T-helper 1 cell treated with Interleukin-12 subunit alpha and Interleukin-12 subunit beta and Interleukin-4 antibody, amounts not matched to agents 30 ng/mL and 1 ng/mL, for 36 hours (primary cell): Measurements from ENCODE around the gene KLHL34. TPM values are rescaled to one million over a fixed set of nuclear protein-coding genes. Genes with fewer than 3 reads are reported as not detected.

ENCODE experiments used
- intact Hi-C: fragments of 100-400 bp; cut with micrococcal nuclease; formaldehyde crosslinking; loops from one replicate; pipeline ENCODE4 v1.15.1; 2024
- total RNA-seq: library from RNA; stranded (reverse); gene quantifications from 2 replicates; pipeline ENCODE4 v1.2.3, GENCODE V29; 2022

Gene KLHL34, protein sequence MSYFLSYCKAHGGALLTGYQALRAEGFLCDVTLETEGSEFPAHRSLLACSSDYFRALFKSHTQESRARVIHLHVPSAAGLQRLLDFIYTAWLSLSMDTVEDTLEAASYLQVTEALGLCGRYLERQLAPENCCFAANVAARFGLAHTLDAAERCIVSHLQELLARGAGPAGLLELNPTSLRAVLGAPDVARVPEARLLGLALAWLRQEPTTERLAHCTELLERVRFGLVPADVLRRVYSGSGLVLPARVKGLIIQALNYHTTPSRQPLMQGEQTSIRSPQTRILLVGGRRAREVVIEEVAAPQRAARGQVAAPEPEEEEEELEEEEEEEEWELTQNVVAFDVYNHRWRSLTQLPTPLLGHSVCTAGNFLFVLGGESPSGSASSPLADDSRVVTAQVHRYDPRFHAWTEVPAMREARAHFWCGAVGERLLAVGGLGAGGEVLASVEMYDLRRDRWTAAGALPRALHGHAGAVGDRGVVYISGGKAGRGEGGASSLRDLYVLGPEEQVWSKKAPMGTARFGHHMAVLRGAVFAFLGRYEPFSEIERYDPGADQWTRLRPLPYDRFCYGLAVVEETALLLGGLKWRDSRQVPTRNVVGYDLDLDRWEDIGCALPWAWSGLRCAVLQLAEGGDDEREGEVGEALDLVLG
- total RNA-seq: 0.51 and 0.68 TPM in 2 replicates

- intact Hi-C loops: no loop called here
These were observed at the start of gene KLHL34 for GRCh38 chrX:21658152-21658737. TSS of gene KLHL34 (minus strand) at chrX:21658330. CDS start at chrX:21657788, 542 bp downstream.

DNA sequence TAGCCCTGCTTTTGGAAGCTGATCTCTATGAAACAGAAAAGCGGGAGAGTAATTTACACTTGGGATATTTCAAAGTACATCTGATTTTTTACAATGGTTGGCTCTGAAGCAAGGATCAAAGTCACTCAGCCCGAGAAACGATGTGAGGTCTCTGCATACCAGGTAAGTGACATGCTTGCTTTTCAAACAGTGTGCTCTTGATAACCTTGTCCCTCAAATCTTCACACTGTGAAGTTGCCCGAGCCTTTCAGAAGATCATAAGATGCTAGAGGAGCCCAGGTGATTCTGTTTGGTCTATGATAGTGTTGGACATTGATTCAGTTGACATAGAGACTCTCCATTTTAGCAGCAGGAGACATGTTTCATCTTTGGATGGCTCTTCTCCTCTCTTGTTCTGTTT lies 47.1 kb upstream of the KLHL34 start:
- intact Hi-C loops: no loop called here

DNA sequence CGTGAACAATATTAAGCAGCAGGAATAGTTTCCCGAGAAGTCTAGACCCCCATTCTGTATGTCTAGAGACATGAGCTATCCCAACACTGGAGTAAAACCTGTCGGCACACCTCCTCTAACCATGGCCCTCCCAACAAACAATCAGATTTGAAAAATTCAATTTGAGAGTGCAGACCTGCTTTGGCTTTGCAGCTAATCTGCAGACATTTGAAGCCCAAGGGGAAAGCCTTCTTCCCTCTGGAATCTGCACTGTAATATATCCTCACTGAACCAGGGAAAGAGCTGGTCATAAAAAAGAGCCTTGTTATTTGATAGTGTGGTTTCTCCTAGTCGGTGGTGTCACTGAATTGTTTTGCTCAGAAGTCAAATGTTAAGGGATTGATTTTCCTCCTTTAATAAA lies 44.6 kb upstream of the KLHL34 start:
- intact Hi-C loops: no loop called here

GRCh38 chrX:21700967-21701366 lies 42.8 kb upstream of the KLHL34 start:
- intact Hi-C loops: no loop called here

DNA sequence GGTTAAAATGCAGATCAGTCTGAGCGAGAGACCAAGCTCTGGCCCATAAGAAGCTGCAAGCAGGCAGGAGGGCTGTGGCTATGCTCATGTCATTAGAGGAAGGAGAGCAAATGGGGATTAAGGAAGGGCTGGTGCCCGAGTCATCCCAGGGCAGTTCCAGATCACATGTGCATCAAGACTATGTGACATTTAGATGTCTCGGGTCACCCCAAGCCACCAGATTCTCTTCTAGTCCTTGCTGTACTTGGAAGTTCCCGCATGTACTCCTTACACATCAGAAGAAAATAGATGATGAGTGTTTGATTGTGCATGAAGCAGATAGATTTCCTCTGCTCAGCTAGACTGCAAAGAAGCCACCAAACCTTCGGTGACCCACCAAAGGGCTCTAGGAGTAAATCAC lies 42.1 kb upstream of the KLHL34 start:
- intact Hi-C loops: no loop called here

- intact Hi-C loops: no loop called here
These were observed 41.0 kb upstream of the KLHL34 start for GRCh38 chrX:21699136-21699535.

GRCh38 chrX:21698272-21698671 lies 40.1 kb upstream of the KLHL34 start:
- intact Hi-C loops: no loop called here

DNA sequence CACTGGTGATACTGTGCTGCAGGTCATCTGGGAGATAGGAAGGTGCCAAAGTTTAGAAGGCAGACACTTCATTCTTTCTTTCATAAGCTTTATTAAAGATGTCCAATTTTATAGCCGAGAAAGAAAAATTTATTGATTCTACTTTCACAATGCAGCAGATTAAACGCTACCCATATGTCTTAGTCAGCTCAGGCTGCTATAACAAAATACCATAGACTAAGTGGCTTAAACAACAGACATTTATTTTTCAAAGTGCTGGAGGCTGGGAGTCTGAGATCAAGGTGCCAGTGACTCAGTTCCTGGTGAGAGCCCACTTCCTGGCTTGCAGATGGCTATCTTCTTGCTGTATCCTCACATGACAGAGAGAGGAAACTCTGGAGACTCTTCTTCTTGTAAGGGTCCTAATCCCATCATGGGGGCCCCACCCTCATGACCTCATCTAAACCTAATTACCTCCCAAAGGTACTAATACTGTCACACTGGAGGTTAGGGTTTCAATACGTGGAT lies 33.4 kb upstream of the KLHL34 start:
- intact Hi-C loops: no loop called here

DNA sequence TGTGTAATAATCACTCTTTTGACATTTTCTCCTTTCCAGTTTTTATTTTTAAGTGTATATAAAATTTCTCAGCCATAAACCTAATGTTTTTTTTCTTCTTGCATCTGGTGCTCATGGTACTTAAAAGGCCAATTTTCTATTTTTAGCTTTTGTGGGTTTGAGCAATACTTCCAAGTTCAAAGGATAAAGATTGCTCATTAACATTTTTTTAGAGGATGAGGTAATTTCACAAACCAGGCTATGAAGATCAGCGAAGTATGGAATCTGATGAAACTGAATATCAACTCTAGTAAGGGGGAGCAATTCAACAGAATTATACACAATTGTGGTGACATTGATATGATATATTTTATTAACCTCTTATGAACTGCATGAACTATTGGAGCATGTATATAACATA lies 25.8 kb upstream of the KLHL34 start:
- intact Hi-C loops: no loop called here

- intact Hi-C loops: no loop called here
These were observed 20.0 kb upstream of the KLHL34 start for GRCh38 chrX:21678048-21678612.

DNA sequence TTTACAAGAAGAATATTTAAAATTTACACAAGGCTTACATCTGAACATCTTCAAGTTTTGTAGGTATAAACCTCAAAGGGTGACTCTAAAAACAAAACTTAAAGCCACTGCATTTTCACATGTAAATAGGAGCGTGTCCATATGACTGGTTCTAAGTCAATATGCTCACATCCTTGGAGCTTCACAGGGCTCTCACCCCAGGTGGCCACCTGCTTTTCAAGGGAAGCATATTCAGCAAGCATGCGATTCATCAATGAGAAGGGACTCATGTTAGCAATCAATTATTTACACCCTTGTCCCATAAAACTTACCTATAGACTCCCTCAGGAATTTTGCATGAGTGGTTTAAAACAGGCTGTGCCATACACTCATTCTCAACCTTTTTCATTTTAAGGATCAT lies 17.8 kb upstream of the KLHL34 start:
- intact Hi-C loops: no loop called here

DNA sequence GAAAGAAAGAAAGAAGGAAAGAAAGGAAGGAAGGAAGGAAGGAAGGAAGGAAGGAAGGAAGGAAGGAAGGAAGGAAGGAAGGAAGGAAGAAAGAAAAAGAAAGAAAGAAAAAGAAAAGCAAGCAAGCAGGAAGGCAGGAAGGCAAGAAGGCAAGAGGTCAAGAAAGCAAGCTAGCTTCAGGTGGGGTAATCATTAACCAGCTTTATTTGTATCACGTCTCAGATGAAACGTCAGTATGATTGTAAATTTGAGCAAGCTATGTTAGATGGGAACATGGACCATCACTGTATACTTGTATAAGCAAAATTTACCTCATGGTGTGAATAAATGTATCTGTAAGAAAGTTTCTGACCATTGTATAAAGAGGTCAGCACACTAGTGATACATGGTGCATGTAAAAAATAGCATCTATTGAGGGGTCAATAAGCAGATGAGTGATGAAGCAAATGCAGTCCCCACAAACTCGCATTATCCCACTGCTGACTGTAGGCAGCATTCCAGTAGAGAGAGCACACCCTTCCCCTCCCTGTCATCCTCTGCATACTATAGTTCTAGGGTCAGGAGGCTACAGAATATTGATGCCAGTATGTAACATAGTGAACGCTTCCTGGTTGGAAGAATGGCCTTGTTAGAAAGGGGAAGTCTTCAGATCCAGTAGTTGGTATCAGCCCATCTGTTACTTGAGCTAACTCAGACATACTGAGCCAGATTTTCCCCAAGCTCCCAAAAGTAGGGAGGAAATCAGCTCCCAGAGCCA lies 16.5 kb upstream of the KLHL34 start:
- intact Hi-C loops: no loop called here

DNA sequence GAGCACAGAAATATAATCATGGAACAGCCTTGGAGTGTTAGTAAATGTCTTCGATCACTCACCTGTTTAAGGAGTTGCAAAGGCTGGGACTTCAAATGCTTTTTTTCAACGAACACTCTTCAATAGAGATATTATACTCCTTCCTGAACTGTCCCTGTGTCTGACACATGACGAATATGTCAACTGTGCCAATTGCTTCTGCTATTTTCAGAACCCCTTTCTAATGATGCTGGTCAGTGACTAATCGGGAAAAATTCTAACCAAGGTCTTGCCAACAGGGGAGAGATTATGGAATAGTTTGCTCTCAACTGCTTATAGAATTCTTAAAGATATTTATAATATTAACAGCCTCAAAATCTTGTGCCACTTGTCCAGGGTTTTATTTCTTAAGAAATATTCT lies 8.5 kb upstream of the KLHL34 start:
- intact Hi-C loops: no loop called here

DNA sequence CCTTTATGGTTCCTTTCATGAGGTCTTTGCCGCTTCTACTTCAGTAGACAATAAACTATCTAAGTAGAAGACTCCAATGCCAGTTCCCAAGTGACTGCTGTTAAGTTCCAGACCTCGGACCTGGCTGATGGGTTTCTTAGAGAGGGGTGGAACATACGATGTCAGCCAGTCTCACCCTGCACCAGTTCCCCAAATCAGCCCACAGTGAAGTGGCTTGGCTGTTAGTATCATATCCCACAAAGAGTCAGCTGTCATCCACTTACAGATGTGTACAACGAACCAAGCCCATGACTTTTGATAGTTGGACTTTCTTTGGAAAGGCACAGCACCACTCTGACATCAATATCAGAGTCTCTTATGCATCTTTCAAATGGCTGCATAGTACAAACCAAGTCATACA lies 8.1 kb upstream of the KLHL34 start:
- intact Hi-C loops: no loop called here

- intact Hi-C loops: no loop called here
These were observed 4.6 kb upstream of the KLHL34 start for GRCh38 chrX:21662761-21663160.

DNA sequence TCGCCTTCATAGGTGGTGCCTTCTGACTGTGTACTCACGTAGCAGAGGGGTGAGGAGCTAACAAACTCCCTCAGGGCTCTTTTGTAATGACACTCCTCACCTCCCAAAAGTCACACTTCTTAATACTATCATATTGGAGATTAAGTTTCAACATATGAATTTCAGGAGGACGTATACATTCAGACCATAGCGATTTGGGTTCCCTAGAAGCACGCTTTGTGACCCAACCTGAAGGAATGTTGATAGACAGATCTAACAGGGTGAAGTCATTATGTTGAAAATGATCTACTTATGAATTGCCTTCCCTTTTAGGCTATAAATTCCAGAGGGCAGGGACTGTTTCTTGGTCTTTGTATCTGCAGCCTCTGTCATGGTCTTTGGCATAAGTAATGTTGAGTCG lies 3.2 kb upstream of the KLHL34 start:
- intact Hi-C loops: no loop called here

DNA sequence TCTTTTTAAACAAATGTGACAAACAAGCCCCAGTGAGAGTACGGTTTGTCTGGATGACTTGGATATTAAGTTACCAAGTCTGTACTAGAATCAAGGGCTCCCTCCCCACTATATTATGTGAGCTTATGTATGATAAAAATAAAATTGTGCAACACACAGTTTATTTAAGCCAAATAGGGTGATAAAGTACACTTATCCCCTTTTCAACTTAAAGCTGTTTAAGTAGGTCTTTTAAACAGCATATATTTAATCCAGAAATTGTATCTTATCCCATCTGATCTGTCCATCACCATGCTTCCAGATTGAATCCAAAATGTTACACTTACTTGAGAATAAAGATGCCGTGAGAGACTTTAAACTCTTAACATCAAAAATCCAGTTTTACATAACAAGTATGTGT lies 2.0 kb upstream of the KLHL34 start:
- intact Hi-C loops: no loop called here

GRCh38 chrX:21659320-21659719 lies 1.2 kb upstream of the KLHL34 start:
- intact Hi-C loops: no loop called here

GRCh38 chrX:21658746-21659145 lies 616 bp upstream of the KLHL34 start:
- intact Hi-C loops: no loop called here

GRCh38 chrX:21657318-21658151 lies 595 bp downstream of the KLHL34 start:
- intact Hi-C loops: no loop called here
